Gastrocnemius medialis (tissue), 4 donors: Measurements from ENCODE around the gene COL1A1.

Experiments used
- CTCF ChIP-seq, 5 experiments: fragments of 450-650 bp in 3 of 5; fragments of 200-600 bp in 2 of 5; sonication (generic) in 2 of 5; IDR thresholded peaks in 4 of 5; conservative IDR thresholded peaks in 1 of 5; 1 replicate in 4 of 5; 2 replicates in 1 of 5; pipeline ENCODE4 v1.5.1; 2016 to 2019; ENCODE audit warnings: antibody characterized with exemption in 5 of 5, mild to moderate bottlenecking in 3 of 5, moderate library complexity in 3 of 5
- POLR2A ChIP-seq, 2 donors: fragments of 450-650 bp; IDR thresholded peaks; one replicate each; pipeline ENCODE4 v1.6.1; 2017; ENCODE audit warnings: antibody characterized with exemption in 2 of 2, mild to moderate bottlenecking in 2 of 2, moderate library complexity in 2 of 2

GRCh38 chr17:50205963-50206505 is 4.6 kb upstream of the COL1A1 start:
- no peak for TF ChIP-seq CTCF (IDR thresholded peaks at IDR 0.05 in 4 of 5, conservative IDR thresholded peaks at IDR 0.05 in 1 of 5)
- TF ChIP-seq POLR2A (IDR thresholded peaks at IDR 0.05), result no peak
